GM21447 (cell line): Measurements from ENCODE around the gene ELFN1.

ENCODE experiments used
- ATAC-seq: cut with Tn5 transposase; IDR thresholded peaks from one replicate; pipeline ENCODE4 v1.9.1; 2021; ENCODE audit not compliant: unreplicated experiment

ELFN1 gene

DNA sequence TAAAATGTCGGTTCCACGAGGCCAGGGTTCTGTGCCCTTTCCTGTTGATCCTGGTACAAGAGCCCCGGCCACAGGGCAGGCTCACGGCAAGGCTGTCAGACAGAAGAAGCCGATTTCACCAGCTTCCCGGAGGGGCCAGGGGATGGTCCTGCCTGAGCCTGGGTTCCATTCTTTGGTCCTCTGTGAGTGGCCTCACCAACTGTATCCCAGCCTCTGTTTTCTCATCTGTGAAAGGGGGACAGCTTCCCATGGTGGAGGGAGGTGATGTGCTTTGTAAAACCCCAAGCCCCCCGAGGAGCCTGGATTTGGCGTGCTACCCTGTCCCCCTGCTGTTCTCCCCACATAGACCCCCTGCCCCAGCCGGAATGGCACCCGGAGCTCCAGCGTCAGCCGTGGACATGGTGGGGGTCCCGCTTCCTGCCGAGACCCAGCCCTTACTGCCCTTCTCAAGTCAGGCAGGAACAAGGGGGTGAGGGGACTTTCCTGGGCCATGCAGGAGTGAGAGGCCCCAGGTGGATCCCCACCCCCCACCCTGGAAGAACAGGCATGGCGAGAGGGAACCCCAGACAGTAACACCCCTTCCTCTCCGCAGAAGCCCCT lies 28.3 kb upstream of the ELFN1 start:
- no peak for ATAC-seq

DNA sequence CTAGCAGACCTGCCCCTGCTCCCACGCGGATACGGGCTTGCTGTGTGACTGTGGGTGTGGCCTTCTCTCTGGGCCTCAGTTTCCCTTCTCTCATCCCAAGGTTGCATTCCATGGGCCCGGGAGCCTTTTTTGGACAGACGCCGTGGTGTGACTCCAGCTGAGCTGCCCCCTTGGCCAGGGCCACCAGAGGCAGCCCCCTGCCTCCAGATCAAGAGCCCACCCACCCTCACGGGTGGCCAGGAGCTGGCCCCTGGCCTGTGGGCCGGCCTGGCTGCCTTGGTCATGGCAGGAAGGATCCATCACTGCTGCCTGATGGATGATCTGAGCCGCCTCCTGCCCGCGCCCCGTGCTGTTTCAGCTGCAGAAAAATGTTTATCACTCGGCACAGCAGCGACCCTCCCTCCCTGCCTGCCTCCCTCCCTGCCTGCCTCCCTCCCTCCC lies 27.8 kb upstream of the ELFN1 start:
- no peak for ATAC-seq

DNA sequence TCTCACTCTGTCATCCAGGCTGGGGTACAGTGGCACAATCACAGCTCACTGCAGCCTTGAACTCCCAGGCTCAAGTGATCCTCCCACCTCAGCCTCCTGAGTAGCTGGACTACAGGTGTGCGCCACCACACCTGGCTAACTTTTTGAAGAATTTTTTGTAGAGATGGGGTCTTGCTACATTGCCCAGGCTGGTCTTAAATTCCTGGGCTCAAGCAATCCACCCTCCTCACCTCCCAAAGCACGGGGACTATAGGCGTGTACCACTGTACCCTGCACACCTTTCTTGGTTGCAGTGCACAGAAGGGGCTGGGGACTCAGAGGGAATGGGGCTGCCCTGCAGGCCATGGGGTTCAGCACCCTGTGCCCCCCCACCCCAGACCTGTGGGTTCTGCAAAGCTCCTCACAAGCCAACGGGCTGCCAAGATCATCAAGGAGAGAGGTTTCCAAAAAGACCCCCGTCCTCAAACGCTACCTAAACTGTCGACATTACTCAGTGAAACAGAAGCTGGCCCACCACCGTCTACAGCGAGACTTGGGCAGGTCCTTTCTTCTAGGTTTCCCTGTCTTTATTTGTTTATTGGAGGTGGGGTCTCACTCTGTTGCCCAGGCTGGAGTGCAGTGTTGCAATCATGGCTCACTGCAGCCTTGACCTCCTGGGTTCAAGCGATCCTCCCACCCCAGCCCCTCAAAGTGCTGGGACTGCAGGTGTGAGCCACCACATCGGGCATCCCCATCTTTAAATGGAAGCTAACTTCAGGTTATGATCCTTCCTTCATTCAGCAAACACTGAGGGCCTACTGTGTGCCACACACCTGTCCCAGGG lies 26.6 kb upstream of the ELFN1 start:
- no peak for ATAC-seq

DNA sequence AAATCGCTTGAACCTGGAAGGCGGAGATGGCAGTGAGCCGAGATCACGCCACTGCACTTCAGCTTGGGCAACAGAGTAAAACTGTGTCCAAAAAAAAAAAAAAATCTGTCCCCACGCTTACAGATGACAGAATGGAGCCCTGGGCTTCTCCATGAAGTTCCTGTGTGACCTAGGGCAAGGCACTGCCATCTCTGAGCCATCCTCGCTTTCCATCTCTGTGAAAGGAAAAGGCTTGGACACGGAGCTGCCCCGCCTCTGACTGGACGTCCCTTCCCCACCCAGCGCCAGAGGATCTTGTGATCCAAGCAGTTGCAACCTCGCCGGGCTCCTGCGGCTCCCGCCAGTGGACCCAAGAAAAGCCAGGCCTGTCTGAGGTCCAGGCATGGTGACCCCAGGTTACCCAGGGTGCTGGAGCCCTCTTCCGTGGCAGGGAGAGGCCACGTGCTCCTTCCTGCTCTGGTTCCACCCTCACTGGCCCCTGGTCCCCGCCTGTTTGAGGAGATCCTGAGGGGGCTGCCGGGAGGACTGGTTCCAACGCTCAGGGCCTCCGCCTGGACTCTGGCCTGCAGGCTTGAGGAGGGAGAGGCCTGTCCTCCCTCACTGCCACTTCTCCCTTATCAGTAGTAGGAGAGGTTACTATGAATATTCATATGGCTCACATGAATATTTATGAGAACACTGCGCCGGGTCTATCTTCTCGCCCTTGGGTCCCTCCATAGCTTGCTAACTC lies 25.6 kb upstream of the ELFN1 start:
- ATAC-seq: no peak

DNA sequence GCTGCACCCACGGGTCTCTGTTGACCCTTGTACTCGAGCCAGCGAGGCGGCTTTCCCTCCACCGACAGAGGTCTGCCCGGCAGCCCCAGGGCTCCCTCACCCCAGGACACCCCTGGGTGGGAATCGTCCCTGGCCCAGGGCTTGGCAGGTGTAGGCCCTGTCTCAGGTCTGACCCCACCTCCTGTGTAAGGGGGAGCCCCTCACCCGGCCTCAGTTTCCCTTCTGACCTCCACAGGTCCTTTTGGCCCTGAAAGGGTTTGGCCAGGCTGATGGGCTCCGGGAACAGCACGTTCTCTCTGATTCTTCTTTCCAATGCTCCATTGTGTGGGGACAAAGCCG lies 25.0 kb upstream of the ELFN1 start:
- no peak for ATAC-seq

DNA sequence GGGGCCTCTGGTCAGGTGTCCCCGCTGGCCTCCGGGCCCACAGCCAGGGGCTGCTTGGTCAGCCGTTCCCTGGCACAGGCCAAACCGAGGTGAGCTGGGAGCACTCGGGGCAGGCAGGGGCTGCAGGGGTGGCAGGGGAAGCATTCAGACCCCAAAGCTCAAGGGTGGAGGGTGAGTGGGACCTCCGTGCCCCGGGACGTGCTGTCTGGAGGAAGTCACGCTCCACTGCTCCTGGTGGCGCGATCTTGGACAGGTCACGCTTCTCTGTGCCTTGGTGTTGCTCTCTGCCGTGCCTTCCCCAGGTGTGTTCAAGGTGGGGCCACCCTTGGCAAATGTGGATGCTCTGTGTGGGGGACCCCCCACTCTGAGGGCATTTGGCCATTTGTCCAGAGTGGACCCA lies 24.6 kb upstream of the ELFN1 start:
- ATAC-seq: no peak

DNA sequence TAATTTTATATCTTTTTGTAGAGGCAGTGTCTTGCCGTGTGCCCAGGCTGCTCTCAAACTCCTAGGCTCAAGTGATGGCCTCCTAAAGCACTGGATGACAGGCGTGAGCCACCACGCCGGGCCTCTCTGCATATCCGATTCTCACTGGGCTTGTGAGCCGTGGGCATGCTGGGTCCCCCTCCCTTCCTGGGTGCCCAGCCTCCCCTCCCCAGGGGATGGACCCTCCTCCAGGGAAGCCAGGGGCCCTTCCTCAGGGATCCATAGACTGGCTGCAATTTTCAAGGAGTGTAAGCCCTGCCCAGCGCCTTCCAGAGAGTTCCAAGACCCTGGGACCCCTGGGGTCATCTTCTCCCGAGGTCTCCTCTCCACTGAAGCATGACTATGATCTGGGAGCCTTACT lies 23.7 kb upstream of the ELFN1 start:
- no peak for ATAC-seq

DNA sequence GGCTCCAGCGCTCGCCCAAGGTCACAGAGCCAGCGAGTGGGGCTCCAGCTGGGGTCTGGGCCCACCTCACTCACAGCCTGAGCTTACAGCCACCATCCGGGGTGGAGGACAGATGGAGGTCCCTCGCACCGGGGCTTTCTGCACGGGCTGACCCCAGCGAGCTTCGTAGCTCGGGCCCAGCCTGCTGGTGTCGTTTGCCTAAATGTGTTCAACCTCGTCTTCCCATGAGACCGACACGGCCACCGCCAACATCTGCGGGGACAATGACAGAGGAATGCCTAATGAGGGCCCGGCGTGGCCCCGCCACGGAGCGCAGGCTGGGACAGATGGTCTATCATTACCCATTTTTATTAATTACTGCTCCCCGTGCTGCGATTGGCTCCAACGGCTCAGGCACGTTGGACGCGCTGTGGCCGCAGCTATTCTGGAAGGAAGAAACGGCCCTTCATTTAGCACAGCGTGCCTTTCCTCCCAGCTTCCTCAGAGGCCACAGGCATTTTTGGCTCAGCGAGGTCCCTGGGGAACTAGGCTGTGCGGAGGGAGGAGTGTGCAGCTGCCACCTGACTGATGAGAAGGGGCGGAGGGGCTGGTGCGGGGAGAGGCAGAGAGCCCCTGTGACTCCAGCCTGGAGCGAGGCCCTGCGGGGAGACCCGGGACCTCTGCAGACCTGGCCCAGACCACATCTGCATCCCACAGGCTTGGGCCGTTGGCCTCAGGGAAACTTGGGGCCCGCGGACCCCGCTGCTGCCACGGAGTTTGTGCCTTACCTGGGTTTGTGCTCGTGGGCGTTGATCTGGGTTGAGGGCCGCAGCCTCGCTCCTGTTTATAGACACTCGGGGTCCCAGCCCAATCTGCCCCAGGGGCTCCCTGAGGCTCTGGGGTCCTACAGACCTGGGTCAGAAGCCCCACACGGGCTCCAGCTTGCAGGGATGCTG lies 22.9 kb upstream of the ELFN1 start:
- no peak for ATAC-seq

DNA sequence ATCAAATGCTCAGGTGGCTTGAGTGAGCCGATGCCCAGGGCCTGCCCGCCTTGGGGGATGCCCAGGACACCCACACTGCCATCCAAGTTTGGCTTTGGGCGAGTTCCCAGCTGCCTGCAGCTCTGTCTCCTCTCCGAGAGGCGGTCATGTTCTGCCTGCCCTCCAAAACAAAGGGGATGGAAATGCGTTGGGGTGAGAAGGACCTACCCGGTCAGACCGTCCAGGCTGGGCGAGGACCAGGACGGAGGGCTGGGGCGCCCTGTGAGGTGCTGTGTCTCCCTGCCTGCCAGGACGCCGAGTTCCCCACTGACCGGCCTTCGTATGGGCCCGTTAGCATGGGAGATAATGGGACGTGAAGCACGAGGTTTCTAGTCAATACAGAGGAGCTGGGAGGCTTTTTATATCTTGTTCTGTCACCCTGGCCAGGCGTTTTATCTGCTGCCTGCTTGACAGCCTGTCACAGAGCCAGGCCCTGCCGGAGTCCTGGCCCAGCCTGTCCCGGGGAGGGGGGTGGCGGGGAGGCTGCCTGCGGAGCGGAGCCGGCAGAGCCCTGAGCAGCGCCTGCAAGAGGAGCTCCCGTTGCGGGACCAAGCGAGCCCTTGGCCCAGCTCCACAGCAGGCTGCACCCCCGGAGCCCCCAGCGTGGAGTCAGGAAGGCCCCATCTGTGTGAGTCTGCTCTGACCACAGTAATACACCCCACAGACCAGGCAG lies 22.0 kb upstream of the ELFN1 start:
- ATAC-seq: no peak

DNA sequence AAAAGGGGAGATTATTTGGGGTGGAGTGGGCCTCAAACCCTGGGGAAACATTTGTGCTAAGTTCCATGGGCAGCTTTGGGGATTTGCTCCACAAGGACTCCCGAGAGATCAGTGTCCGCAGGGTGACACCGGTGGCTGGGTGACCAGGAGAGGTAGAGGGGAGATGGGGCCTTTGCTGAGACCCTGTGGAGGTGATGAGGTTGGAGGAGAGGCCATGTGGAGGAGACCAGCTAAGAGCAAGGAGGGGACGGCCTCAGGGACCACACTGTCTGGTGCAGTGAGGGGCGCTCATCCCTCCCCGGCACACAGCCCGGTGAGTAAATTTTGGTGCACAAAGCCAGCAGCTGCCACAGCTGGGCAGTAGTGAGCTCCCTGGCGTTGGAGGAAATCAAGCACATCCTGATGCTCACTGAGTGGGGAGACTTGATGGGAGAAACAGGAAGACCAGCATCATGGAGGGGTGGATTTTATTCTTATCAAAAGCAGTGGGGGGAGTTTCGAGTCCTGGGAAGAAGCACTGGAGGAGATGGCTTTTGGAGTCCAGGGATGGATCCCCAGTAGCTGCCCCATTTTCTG lies 20.2 kb upstream of the ELFN1 start:
- no peak for ATAC-seq

DNA sequence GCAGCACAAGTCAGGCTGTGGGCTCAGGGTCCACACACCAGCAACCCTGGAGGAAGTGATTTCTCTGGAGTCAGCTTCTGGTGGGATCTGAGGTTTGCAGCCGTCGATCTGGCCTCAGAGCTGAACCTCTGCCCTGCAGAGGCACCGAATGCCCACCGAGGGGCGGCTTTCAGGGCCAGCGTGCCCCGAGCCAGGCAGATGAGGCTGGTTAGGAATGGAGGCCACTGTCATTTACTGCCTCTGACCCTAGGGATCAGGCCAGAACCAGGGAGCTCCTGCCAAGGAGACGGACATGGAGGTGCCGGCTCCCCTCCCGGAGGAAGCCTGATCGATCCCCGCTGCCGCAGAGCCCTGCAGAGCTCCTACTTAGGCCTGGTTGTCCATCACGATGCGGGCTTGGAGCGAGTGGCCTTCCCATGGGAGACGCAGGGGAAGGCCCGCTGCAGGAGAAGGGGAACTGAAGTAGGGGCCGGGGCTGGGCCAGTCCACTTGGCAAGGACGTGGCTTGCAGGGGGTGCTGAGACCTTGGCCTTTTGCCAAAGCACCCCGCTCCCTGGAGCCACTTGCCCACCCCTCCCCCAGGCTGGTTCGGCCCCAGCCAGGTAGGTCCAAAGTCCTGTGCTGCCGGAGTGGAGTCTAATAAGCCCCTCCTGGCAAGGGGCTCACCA lies 19.6 kb upstream of the ELFN1 start:
- ATAC-seq: no peak

DNA sequence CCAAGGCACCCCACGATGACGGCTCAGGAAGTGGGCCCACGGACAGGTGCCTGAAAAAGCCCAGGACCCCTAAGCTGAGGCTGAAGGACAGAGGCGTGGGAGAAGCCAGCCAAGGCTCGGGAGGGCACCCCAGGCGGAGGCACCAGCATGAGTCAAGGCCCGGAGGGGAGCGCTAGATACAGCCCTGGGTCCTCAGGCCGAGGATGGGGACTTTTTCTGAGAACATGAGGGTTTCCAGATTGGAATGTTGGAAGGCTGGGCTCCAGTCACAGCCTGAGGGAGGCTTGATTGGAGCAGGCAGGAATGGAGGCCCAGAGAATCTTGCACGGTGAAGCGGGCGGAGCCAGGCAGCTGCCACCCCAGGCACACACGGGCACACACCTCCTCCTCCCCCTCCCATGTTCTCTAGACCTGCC lies 19.0 kb upstream of the ELFN1 start:
- ATAC-seq: no peak

DNA sequence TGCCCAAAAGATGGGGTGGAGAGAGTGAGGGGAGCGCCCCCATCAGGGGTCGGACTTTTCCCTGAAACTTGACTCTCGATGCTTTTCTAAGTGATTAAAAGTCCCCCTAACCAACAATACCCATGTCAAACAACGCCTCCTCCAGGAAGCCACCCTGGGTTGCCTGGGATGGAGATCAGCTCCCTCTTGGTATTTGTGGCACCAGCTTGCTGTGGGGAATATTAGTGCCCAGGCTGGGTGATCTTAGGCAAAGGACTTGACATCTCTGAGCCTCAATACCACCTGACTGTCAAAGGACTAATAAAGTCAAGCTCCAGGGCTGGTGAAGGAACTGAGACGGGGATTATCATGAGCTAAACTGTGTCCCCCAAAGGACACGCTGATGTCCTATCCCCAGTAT lies 18.2 kb upstream of the ELFN1 start:
- no peak for ATAC-seq

DNA sequence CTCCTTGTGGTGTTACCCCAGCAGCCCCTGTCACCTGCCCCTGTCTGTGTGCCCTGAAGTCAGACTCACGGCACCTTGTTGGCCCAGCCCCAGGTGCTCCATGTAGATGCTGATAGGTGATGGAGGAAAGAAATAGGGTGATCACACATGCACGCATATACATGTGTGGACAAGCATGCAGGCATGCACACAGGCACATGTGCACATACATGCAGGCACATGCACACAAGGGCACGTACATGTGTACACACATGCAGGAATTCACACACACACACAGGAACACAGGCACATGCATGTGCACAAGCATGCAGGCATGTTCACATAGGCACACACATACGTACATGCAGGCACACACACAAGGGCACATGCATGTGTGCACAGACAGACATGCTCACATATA lies 16.6 kb upstream of the ELFN1 start:
- no peak for ATAC-seq

DNA sequence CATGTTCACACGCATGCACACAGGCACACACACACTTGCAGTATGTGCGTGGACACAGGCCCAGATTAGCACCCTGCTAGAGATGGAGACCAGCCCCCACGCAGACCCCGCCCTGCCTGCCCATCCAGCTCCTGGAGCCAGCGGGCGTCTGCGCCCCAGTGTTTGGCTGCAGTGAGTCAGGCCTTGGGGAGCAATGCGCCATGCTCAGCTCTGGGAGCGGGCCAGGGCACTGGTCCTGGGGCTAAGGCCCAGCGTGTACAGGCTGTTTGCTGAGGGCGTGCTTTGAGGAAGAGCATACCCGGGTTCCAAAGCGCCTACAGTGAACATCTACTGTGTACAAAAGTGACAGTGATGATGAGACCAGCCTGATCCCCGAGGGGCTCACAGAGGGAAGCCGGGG lies 16.0 kb upstream of the ELFN1 start:
- no peak for ATAC-seq

DNA sequence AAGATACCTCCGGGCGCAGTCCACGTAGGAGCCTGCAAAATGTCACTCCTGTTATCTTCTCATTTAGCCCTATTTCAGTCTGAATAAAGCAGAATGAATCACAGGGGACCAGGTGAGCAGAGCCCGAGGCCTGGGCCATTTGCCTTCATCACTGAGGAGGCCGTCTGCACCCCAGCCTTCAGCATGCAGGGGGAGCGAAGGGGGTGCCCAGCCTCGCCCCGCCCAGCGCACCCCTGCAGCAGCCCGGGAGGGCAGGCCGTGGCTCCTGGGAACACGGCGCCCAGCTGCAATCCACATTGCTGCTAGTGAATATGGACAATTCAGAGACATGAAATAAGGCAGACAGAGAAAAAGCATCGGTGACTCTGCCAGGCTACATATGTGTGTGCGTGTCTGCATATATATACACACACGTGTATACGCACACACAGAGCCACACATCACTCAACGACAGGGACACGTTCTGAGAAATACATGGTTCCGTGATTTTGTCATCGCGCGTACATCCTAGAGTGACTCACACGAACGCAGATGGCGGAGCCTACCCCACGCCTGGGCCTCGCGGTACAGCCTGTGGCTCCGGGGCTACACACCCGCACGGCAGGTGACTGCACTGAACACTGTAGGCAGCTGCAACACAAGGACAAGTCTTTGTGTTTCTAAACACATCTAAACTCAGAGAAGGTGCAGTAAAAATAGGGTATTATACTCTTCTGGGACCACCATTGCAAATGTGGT lies 15.2 kb upstream of the ELFN1 start:
- no peak for ATAC-seq

DNA sequence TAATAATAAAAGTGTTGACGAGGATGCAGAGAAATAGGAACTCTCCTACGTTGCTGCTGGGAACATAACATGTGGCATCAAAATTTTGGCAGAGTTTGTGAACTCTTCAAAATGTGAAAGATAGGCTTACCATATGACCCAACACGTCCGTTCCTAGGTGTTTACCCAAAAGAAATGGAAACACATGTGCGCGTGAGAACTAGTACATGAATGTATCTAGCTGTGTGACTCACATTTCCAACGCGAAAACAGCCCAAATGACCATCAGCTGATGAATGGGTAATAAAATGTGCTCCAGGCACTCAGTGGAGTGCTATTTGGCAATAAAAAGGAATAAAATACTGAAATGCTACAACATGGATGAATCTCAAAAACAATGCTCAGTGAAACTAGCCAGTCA lies 10.4 kb upstream of the ELFN1 start:
- no peak for ATAC-seq

DNA sequence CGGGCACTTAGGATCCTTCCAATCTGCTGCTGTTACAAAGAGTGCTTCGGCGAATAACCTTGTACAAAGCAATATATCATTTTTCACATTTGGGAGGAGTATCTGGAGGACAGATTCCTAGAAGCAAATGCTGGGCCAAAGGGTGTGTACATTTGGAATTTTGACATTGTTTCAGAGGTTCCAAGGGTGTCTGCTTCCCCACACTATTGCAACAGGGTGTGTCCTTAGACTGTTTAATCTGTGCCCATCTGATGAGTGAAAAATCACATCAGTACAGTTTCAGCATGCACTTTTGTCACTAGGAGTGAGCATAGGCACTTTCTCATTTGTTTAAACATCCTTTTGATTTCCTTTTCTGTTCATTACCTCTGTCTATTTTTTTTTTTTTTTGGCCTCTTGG lies 8.6 kb upstream of the ELFN1 start:
- ATAC-seq: no peak

DNA sequence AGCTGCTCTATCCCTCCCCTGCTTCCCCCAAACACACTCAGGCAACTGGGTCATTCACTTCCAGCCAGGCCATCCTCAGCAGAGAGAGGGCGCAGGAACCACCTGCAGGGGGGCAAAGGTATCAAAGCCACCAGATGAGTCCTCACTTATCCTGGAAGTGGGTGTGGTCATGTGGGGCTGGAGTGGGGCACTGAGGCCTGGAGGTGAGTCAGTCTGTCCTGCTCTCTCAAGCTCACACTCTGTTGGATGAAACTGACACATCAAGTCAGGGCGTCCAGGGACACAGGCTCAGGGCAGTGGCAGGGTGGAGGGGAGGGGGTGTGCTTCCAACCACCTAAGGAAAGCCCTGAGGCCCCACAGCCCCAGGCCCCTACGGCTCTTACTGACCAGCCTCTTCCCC lies 8.0 kb upstream of the ELFN1 start:
- no peak for ATAC-seq
